NCI-H2196 treated with DMSO at 0.1 percent for 48 hours (cell line): ENCODE data around the gene PARD3.
"Not testable (repeated sequence)": the region's sequence is repeated elsewhere in the genome, so short reads cannot be mapped to it uniquely, and the experiment has no call there.

Experiments used
- DNase-seq: peaks from one replicate; lab custom pipeline; 2025; ENCODE audit not compliant: unreplicated experiment; lab: John Stamatoyannopoulos, UW

PARD3 gene

DNA sequence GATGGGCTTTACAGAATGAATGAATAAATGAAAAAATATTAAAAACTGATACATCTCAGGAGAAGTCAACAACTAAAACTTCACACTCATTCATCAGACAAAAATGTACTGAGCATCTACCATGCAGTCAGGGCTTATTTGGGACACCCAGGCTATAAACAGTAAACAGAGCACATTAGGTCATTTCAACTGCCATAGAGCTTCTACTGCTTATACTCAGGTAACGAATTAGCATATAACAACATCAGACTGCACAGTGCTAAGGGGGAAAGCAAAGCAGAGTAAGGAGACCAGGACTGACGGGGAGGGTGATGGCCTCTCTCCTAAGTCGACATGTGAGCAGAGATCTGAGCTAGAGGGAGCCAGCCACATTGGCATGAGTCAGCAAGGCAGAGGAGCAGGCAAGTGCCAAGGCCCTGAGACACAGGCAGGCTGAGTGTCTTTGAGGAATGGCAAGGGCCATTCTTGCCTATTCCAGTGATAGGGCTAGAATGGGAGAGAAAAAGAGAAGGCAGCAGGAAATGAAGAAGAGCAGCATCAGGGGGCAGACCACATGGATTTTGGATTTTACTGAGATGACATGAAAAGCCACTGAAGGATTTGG is 528.9 kb downstream of the PARD3 start:
- no peak for DNase-seq

- no peak for DNase-seq
Measured at GRCh38 chr10:34281661-34282582, 533.2 kb downstream of the PARD3 start.

DNA sequence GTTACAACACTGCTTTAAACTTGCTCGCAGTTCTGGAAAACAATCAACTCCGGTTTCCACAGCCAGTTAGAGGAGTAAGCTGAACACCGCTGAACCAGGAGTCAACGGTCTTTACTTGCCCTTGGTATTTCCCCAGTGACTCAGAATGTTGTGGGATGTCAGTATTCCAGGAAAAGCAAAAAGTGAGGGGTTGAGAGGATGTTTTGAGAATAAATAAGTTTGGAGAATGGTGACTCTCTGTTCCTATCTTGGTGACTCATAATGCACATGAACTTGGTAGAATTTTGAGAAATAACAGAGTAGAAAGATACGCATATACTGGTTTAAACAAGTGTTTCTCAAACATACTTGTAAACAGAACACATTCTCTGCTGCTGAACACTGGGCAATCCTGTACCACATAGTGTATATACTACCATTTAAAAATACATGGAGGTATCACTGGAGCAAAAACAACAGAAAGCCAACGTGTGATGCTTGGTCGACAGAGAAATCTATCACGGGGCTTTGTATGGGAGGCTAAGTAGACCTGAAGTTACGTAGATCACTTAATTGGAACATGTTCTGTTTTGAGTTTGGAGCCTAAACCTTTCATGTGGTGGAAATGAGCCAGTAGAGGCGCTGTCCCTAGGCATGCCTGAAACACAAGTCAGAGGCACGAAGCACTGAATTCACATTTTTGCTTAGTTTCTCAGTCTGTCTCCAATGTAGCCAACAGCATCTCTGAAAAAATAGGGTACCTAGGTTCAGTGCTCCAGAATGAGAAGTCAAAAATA is 534.3 kb downstream of the PARD3 start:
- no peak for DNase-seq

GRCh38 chr10:34275626-34276130 is 539.4 kb downstream of the PARD3 start:
- DNase-seq: no peak

GRCh38 chr10:34274906-34275305 is 540.2 kb downstream of the PARD3 start:
- no peak for DNase-seq

- no peak for DNase-seq
Measured at GRCh38 chr10:34273340-34273739, 541.8 kb downstream of the PARD3 start.

- DNase-seq: no peak
Measured at GRCh38 chr10:34272316-34272715, 542.8 kb downstream of the PARD3 start.

DNA sequence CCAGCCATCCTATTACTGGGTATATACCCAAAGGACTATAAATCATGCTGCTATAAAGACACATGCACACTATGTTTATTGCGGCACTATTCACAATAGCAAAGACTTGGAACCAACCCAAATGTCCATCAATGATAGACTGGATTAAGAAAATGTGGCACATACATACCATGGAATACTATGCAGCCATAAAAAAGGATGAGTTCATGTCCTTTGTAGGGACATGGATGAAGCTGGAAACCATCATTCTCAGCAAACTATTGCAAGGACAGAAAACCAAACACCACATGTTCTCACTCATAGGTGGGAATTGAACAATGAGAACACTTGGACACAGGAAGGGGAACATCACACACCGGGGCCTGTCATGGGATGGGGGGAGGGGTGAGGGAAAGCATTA is 546.7 kb downstream of the PARD3 start:
- not testable (repeated sequence) for DNase-seq

DNA sequence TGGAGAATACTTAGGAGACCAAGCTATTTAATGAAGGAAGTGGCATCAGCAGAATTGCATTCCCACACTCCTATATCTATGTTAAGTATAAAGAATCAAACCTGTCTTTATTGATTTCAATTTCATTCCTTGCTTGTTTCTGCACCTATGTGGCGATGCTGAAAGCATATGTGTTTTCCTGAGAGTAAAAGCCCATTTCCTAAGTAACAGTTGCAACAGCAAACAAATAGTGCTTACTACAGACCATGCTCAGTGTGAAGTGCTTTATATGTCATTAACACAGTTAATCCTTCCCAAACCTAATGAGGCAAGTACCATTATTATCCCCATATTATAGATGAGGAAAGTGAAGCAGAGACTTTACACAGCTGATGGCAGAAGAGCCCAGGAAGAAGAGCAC is 552.1 kb downstream of the PARD3 start:
- no peak for DNase-seq

DNA sequence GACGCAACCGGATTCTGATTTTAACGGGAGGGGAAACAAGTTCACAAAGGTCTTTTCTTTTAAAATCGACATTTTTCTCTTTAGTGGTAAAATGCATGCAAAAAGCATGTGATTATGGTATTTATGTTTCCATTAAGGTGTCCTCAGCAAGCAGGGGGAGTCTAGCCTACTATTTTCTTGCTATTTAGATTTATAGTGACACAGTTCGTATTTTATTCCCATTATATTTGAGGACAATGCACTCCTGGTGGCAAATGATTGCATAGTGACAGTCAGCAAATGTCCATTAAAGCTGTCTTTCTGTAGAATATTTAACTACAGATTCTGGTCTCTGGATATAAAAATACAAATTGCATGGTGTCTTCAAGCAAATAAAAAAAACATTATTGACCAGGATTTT is 554.2 kb downstream of the PARD3 start:
- no peak for DNase-seq

- DNase-seq: no peak
Measured at GRCh38 chr10:34256216-34256615, 558.9 kb downstream of the PARD3 start.

GRCh38 chr10:34255035-34255434 is 560.1 kb downstream of the PARD3 start:
- no peak for DNase-seq

GRCh38 chr10:34254596-34254995 is 560.5 kb downstream of the PARD3 start:
- no peak for DNase-seq

DNA sequence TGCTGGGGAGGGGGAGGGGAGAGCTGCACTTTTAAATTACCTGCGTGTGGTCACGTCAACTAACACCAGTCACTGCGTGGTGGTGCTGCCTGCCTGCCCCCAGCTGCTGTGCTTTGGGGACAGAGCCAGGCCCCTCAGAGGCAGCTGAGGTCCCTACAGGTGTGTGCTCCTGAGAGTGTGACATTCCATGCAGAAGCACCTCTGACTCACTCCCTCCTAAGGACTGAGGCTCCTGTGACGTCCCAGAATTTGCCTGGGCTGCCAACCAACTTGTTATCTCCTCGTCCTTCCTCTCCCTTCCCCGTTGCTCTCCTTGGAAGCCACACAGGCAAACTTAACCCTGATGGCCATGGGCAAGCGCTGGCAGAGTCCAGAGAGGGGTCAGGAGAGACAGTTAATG is 563.0 kb downstream of the PARD3 start:
- DNase-seq: no peak

DNA sequence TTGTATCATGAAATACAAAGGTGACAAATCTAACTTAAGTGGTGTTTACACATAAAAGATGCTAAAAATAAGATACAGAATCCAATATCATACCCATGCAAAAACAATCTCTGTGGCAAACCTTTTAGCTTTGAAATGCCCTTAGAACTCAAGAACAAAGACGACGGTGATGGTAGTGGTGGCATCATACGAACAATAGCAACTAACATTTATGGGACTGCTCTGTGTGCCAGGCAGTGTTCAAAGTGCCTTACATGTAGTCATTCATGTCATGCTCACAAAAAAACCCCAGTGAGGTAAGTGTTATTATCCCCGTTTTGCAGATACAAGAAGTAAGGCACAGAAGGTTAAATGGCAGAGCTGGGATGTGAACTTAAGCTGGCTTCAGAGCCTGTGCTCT is 563.9 kb downstream of the PARD3 start:
- DNase-seq: no peak

- DNase-seq: no peak
Measured at GRCh38 chr10:34250722-34251121, 564.4 kb downstream of the PARD3 start.

- DNase-seq: no peak
Measured at GRCh38 chr10:34249634-34250033, 565.5 kb downstream of the PARD3 start.

DNA sequence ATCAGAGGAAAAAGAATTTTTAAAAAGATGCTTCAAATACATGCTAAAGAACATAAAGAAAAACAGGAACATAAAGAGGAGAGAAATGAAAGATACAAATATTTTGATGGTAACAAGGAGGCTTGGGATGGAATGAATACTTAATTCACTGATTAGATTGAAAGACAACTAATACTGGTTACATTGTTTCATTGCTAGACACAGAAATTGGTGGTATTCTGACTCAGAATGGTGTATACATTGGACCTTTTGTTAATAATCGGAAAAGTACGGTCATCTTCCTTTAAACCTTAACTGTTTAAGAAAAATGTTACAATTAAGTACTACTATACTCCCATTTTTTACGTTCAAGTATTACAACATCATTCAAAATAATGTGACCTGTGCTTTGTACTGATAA is 567.5 kb downstream of the PARD3 start:
- DNase-seq: no peak

DNA sequence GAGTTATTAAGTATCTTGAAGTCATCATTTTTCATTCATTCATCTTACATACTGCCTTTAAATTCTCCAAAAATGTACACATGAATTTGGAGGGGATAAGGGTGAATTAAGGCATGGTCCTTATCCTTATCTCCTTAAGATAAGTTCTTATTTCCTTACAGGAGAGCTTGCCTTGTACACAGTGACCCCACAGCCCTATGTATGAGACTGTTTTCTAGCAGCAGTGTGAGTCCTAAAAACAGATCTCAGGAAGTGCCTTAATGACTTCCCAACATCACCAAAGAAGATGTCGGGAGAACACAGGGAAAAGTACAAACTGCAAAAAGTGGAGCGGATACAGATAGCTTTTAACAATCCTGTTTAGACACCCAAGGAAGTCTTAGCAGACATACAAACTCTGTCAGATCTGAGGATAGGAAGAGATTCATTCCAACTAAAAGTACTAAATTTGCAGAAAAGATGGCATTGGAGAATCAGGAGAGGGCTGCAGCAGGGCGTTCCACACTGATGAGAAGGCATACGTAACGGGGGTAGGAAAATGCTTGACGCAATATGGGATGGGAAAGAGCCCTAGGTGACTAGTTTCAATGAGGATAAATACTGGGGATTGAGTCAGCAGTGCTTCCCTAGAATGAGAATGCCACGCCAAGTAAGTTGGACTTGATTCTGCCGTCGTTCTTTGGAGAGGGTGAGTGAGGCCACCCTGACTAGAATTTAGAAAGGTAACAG is 570.2 kb downstream of the PARD3 start:
- no peak for DNase-seq

DNA sequence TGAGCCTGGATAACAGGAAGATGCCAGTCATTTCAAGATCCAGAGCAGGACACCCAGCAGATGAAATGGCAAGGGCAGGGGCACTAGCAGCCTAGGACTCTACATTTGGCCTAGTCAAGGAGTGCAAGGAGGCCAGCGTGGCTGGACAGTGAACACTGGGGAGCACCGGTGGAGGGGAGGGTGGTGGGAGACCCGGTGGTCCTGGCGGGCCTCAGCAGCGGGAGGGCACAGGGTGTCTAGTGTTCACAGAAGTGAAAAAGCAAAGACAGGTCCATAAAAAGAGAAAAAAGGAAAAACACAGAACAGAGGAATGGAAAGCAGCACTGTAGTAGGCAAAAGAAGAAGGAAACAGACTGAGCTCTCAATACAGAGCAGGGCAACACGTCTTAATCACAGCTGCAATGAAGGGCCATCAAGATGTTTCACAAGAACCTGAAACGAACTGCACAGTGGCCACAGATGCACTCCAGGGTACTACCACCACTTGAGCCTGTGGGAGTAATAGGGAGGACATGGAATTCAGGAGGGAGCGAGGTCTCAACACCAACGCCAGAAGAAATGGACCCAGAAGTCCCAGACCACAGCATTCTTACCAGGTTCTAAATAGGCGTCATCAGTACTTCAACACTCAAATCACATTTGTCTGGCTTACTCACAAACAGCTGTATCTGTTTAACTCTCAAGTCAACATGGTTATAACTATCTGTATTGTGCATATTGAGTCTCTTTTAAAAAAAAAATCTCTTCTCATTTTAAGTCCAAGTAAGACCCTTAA is 573.7 kb downstream of the PARD3 start:
- no peak for DNase-seq
